IMR-90 (cell line): Measurements from ENCODE around the gene GALNT14. TPM values are rescaled to one million over a fixed set of nuclear protein-coding genes. Genes with fewer than 3 reads are reported as not detected.

Experiments used
- ATAC-seq: fragments of 200-7000 bp; cut with Tn5 transposase; 2 replicates; pipeline ENCODE4 v1.9.1; 2020; ENCODE audit warnings: low read depth, mild to moderate bottlenecking, moderate library complexity
- BruUV-seq: library from RNA; stranded (reverse); fragments of 400-500 nt; replicated peaks from 2 replicates; lab custom pipeline; 2021; lab: Mats Ljungman, UMichigan
- CTCF ChIA-PET: fragments of 300-600 bp; formaldehyde crosslinking; extraction: SDS; loops from one replicate; lab custom pipeline; 2021; ENCODE audit warnings: antibody characterized with exemption; lab: Yijun Ruan, JAX
- POLR2A ChIA-PET: fragments of 300-600 bp; sonication (Branson Sonifier 250); formaldehyde crosslinking; loops from one replicate; lab custom pipeline; 2022; ENCODE audit warnings: antibody characterized with exemption; ENCODE audit not compliant: unreplicated experiment; lab: Charles Lee
- DNase-seq: peaks from one replicate; pipeline ENCODE4 v3.0.0; 2013
- H2AFZ ChIP-seq: replicated peaks from 2 replicates; pipeline ENCODE3; 2013; ENCODE audit warnings: low read length, mild to moderate bottlenecking; ENCODE audit not compliant: poor library complexity
- H2AK5ac ChIP-seq: 2 replicates; pipeline ENCODE4 v1.6.1; 2013; ENCODE audit warnings: low read depth, low read length, inconsistent platforms
- H2AK9ac ChIP-seq: replicated peaks from 2 replicates; pipeline ENCODE3; 2013; ENCODE audit warnings: mild to moderate bottlenecking, low read depth, low read length, moderate library complexity; ENCODE audit not compliant: poor library complexity
- H2BK120ac ChIP-seq: 2 replicates; pipeline ENCODE4 v1.6.1; 2013; ENCODE audit warnings: low read depth, low read length, inconsistent platforms
- H2BK15ac ChIP-seq: 3 replicates; pipeline ENCODE4 v1.6.1; 2013; ENCODE audit warnings: low read depth, low read length, inconsistent platforms
- H2BK20ac ChIP-seq: 2 replicates; pipeline ENCODE4 v1.6.1; 2013; ENCODE audit warnings: low read depth, mild to moderate bottlenecking, inconsistent platforms, low read length, moderate library complexity
- H2BK5ac ChIP-seq: 2 replicates; pipeline ENCODE4 v1.6.1; 2013; ENCODE audit warnings: mild to moderate bottlenecking, low read depth, low read length, inconsistent platforms; ENCODE audit not compliant: poor library complexity, severe bottlenecking
- H3K14ac ChIP-seq: replicated peaks from 2 replicates; pipeline ENCODE4 v1.6.1; 2013; ENCODE audit warnings: low read depth, low read length, inconsistent platforms
- H3K18ac ChIP-seq: 2 replicates; pipeline ENCODE4 v1.6.1; 2013; ENCODE audit warnings: low read depth, low read length, control low read depth
- H3K23ac ChIP-seq: 2 replicates; pipeline ENCODE4 v1.6.1; 2013; ENCODE audit warnings: low read depth, low read length, inconsistent platforms
- H3K27ac ChIP-seq: 2 replicates; pipeline ENCODE4 v1.5.1; 2013; ENCODE audit warnings: mild to moderate bottlenecking, control low read depth, low read length; ENCODE audit not compliant: insufficient read depth
- H3K27me3 ChIP-seq: 2 replicates; pipeline ENCODE4 v1.6.1; 2013; ENCODE audit warnings: low read length; ENCODE audit not compliant: control insufficient read depth, insufficient read depth
- H3K36me3 ChIP-seq: 2 replicates; pipeline ENCODE4 v1.6.1; 2013; ENCODE audit warnings: low read length, mixed read lengths; ENCODE audit not compliant: control insufficient read depth, insufficient read depth
- H3K4ac ChIP-seq: 2 replicates; pipeline ENCODE4 v1.6.1; 2013; ENCODE audit warnings: low read depth, low read length, inconsistent platforms
- H3K4me1 ChIP-seq: 2 replicates; pipeline ENCODE4 v1.6.1; 2013; ENCODE audit warnings: low read length, mixed read lengths; ENCODE audit not compliant: control insufficient read depth, insufficient read depth
- H3K4me2 ChIP-seq: 2 replicates; pipeline ENCODE4 v1.6.1; 2013; ENCODE audit warnings: low read depth, mild to moderate bottlenecking, control low read depth, low read length, moderate library complexity
- H3K4me3 ChIP-seq: 2 replicates; pipeline ENCODE4 v1.5.1; 2013; ENCODE audit warnings: low read depth, mild to moderate bottlenecking, control low read depth, low read length, moderate library complexity; ENCODE audit not compliant: insufficient read depth
- H3K56ac ChIP-seq: 2 replicates; pipeline ENCODE4 v1.6.1; 2013; ENCODE audit warnings: low read length, inconsistent platforms; ENCODE audit not compliant: insufficient read depth; ENCODE audit errors: extremely low read depth
- H3K79me1 ChIP-seq, 2 experiments: 2 replicates each; pipeline ENCODE4 v1.6.1; 2013; ENCODE audit warnings: low read length in 2 of 2, inconsistent platforms in 1 of 2, low read depth in 1 of 2
- H3K9ac ChIP-seq: 2 replicates; pipeline ENCODE4 v1.6.1; 2013; ENCODE audit warnings: low read depth, low read length, control low read depth
- H3K9me1 ChIP-seq: 2 replicates; pipeline ENCODE4 v1.6.1; 2013; ENCODE audit warnings: low read length, inconsistent platforms; ENCODE audit not compliant: insufficient read depth
- H3K9me3 ChIP-seq: 2 replicates; pipeline ENCODE4 v1.6.1; 2013; ENCODE audit warnings: low read length; ENCODE audit not compliant: control insufficient read depth, insufficient read depth
- H4K20me1 ChIP-seq: 2 replicates; pipeline ENCODE4 v1.6.1; 2013; ENCODE audit warnings: low read length, inconsistent platforms; ENCODE audit not compliant: insufficient read depth
- H4K5ac ChIP-seq: 2 replicates; pipeline ENCODE4 v1.6.1; 2013; ENCODE audit warnings: mild to moderate bottlenecking, low read depth, low read length, control low read depth
- H4K8ac ChIP-seq, 2 experiments: 2 replicates each; pipeline ENCODE4 v1.6.1; 2013; ENCODE audit warnings: low read depth in 2 of 2, low read length in 2 of 2, control low read depth in 1 of 2, inconsistent platforms in 1 of 2
- H4K91ac ChIP-seq: 2 replicates; pipeline ENCODE4 v1.6.1; 2013; ENCODE audit warnings: low read depth, low read length, inconsistent platforms; ENCODE audit not compliant: insufficient read depth
- BHLHE40 ChIP-seq: fragments of 150-350 bp; IDR thresholded peaks from 2 replicates; pipeline ENCODE4 v1.6.1; 2016; ENCODE audit warnings: mild to moderate bottlenecking, low read depth, low read length
- CEBPB ChIP-seq: IDR thresholded peaks from 2 replicates; pipeline ENCODE4 v1.6.1; 2012; ENCODE audit warnings: low read depth, low read length, improper control_type of control experiment
- CHD1 ChIP-seq: IDR thresholded peaks from 2 replicates; pipeline ENCODE4 v1.6.1; 2012; ENCODE audit warnings: low read depth, low read length, improper control_type of control experiment
- FOS ChIP-seq: fragments of 150-350 bp; IDR thresholded peaks from 2 replicates; pipeline ENCODE4 v1.6.1; 2016; ENCODE audit warnings: low read depth, low read length
- MAFK ChIP-seq: IDR thresholded peaks from 2 replicates; pipeline ENCODE4 v1.6.1; 2012; ENCODE audit warnings: low read depth, low read length, improper control_type of control experiment
- MAZ ChIP-seq: IDR thresholded peaks from 2 replicates; pipeline ENCODE4 v1.6.1; 2012; ENCODE audit warnings: low read depth, mild to moderate bottlenecking, low read length, improper control_type of control experiment, moderate library complexity, borderline replicate concordance
- MXI1 ChIP-seq: IDR thresholded peaks from 2 replicates; pipeline ENCODE4 v1.6.1; 2012; ENCODE audit warnings: low read depth, mild to moderate bottlenecking, low read length, moderate library complexity, borderline replicate concordance
- NFE2L2 ChIP-seq: fragments of 150-350 bp; IDR thresholded peaks from 2 replicates; pipeline ENCODE4 v1.6.1; 2016; ENCODE audit warnings: low read depth, mild to moderate bottlenecking, low read length
- POLR2A ChIP-seq: IDR thresholded peaks from 2 replicates; pipeline ENCODE4 v1.6.1; 2012; ENCODE audit warnings: mild to moderate bottlenecking, low read depth, low read length
- RAD21 ChIP-seq: IDR thresholded peaks from 2 replicates; pipeline ENCODE4 v1.6.1; 2012; ENCODE audit warnings: low read length, improper control_type of control experiment
- RCOR1 ChIP-seq: IDR thresholded peaks from 2 replicates; pipeline ENCODE4 v1.6.1; 2012; ENCODE audit warnings: mild to moderate bottlenecking, low read length, improper control_type of control experiment; ENCODE audit not compliant: insufficient replicate concordance
- RFX5 ChIP-seq: IDR thresholded peaks from 2 replicates; pipeline ENCODE4 v1.8.0; 2012; ENCODE audit warnings: low read depth, mild to moderate bottlenecking, low read length, moderate library complexity
- SMC3 ChIP-seq: fragments of 150-350 bp; IDR thresholded peaks from 2 replicates; pipeline ENCODE4 v1.6.1; 2016; ENCODE audit warnings: low read depth, mild to moderate bottlenecking, antibody characterized with exemption, low read length, moderate library complexity
- WGBS, 2 experiments: methylation state at CpG; one replicate each; pipeline versions ENCODE4 v1.1.5 to v1.1.7; 2013; ENCODE audit warnings: missing lambda C conversion rate in 2 of 2; ENCODE audit not compliant: insufficient read length in 1 of 2; ENCODE audit errors: extremely low coverage in 2 of 2; 5-methylcytosine and 5-hydroxymethylcytosine counted together
- dilution Hi-C: fragments of 300-500 bp; cut with HindIII; formaldehyde crosslinking; loops from one replicate; pipeline ENCODE4 v1.14.3; 2018; ENCODE audit warnings: low sequenced_read_pairs; ENCODE audit not compliant: unreplicated experiment
- in situ Hi-C: fragments of 300-500 bp; cut with MboI; formaldehyde crosslinking; loops from 3 replicates; pipeline ENCODE4 v1.14.3; 2019; ENCODE audit warnings: low sequenced_read_pairs, inconsistent platforms, mixed read lengths
- intact Hi-C: fragments of 100-400 bp; cut with micrococcal nuclease; formaldehyde crosslinking; loops from 2 replicates; pipeline ENCODE4 v1.10.0; 2022
- polyA plus RNA-seq, 3 experiments: library from polyadenylated mRNA; depleted of rRNA; stranded (reverse); fragments of >200 nt; gene quantifications; 2 replicates each; pipeline ENCODE4 v1.2.3, GENCODE V29; 2012; ENCODE audit warnings: low replicate concordance in 1 of 3
- total RNA-seq: library from RNA; depleted of rRNA; stranded (reverse); fragments of >200 nt; gene quantifications from 2 replicates; pipeline ENCODE4 v1.2.3, GENCODE V29; 2012
- TF ChIP-seq, protein P1 (sequence below): conservative IDR thresholded peaks from 2 replicates; pipeline ENCODE4 v1.5.1; 2012; ENCODE audit warnings: mild to moderate bottlenecking, low read depth, low read length, improper control_type of control experiment
- TF ChIP-seq, protein P2 (sequence below): fragments of 150-350 bp; IDR thresholded peaks from 2 replicates; pipeline ENCODE4 v1.6.1; 2016; ENCODE audit warnings: low read depth, mild to moderate bottlenecking, low read length, moderate library complexity, borderline replicate concordance

The GALNT14 gene
- total and polyA plus RNA-seq, 2 of the 4 experiments (the other 2 are of a cell fraction): 0.15 to 0.18 TPM

DNA sequence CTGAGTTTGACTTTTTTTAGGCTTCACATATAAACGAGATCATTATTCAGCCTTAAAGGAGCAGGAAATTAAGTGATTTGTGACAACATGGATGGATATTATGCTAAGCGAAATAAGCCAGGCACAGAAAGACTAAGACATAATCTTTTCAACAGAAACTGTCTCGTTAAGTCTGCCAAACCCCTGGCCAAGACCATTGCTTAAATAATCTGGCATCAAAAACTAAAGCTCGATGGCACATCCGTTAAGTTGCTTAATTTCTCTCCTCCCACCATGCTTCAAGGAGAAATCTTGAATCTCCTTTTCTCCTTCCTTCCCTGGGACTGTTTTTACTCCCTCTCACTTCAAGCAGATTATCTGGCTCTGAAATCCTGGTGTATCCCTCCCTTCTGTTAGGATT is 140.3 kb downstream of the GALNT14 start:
- Histone ChIP-seq H3K27me3 (no peaks in the 10 kb centered on the region; the same call in 1 of the 2 replicates), H4K8ac (no peak overlapping the region), H3K56ac (no peak overlapping the region), H3K9me3 (no peaks in the 10 kb centered on the region), H4K91ac (no peak overlapping the region), H2AFZ (no peak overlapping the region), H2AK9ac (no peak overlapping the region), H3K9ac (no peak overlapping the region), H2BK120ac (no peak overlapping the region), H2BK5ac (no peak overlapping the region), H3K79me1 (no peaks in the 10 kb centered on the region), H2BK20ac (no peak overlapping the region), H3K9me1 (no peaks in the 10 kb centered on the region), H3K4me3 (no peak overlapping the region), H3K36me3 (no peaks in the 10 kb centered on the region), H4K5ac (no peak overlapping the region), H3K14ac (no peak overlapping the region), H2BK15ac (no peak overlapping the region), H3K4ac (no peak overlapping the region), H3K4me1 (no peaks in the 10 kb centered on the region), H3K18ac (no peak overlapping the region), H3K27ac (no peak overlapping the region), H3K23ac (no peak overlapping the region), H2AK5ac (no peak overlapping the region), H4K20me1 (no peaks in the 10 kb centered on the region), H3K4me2 (no peak overlapping the region)
- no TSS peak for BruUV-seq
- in situ Hi-C loops: no loop called here
- DNase-seq (no peak), ATAC-seq (no peak)
- dilution Hi-C loops: no loop called here
- ChIA-PET POLR2A (no interaction called here), CTCF (interaction anchor here (0.9 kb wide), 1 partner anchor 136 kb away, joined by 3 read pairs; no protein-coding TSS in a partner anchor)
- TF ChIP-seq SMC3 (no peak), MXI1 (no peak), FOS (no peak), RFX5 (no peak), POLR2A (no peak), CEBPB (no peak), MAZ (no peak), BHLHE40 (no peak), NFE2L2 (no peak), CHD1 (no peak), MAFK (no peak), RAD21 (no peak), RCOR1 (no peak)
- TF ChIP-seq, protein P1, sequence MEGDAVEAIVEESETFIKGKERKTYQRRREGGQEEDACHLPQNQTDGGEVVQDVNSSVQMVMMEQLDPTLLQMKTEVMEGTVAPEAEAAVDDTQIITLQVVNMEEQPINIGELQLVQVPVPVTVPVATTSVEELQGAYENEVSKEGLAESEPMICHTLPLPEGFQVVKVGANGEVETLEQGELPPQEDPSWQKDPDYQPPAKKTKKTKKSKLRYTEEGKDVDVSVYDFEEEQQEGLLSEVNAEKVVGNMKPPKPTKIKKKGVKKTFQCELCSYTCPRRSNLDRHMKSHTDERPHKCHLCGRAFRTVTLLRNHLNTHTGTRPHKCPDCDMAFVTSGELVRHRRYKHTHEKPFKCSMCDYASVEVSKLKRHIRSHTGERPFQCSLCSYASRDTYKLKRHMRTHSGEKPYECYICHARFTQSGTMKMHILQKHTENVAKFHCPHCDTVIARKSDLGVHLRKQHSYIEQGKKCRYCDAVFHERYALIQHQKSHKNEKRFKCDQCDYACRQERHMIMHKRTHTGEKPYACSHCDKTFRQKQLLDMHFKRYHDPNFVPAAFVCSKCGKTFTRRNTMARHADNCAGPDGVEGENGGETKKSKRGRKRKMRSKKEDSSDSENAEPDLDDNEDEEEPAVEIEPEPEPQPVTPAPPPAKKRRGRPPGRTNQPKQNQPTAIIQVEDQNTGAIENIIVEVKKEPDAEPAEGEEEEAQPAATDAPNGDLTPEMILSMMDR: no peak
- TF ChIP-seq, protein P2, sequence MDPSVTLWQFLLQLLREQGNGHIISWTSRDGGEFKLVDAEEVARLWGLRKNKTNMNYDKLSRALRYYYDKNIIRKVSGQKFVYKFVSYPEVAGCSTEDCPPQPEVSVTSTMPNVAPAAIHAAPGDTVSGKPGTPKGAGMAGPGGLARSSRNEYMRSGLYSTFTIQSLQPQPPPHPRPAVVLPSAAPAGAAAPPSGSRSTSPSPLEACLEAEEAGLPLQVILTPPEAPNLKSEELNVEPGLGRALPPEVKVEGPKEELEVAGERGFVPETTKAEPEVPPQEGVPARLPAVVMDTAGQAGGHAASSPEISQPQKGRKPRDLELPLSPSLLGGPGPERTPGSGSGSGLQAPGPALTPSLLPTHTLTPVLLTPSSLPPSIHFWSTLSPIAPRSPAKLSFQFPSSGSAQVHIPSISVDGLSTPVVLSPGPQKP: no peak
- 8% methylated on average over 4 of the region's 5 CpGs; no CpG with 5 or more reads in 1 of the 2 experiments for whole genome bisulfite sequencing, 2 experiments
- intact Hi-C loops: no loop called here
